K562 (cell line): ENCODE measurements around the gene CYSRT1. TPM values are rescaled to one million over a fixed set of nuclear protein-coding genes. Genes with fewer than 3 reads are reported as not detected.

Experiments used
- ATAC-seq: fragments of 200-7000 bp; cut with Tn5 transposase; 3 replicates; pipeline ENCODE4 v1.9.1; 2020; ENCODE audit warnings: moderate library complexity
- BruUV-seq: library from RNA; stranded (reverse); fragments of 400-500 nt; replicated peaks from 2 replicates; lab custom pipeline; 2021; lab: Mats Ljungman, UMichigan
- CTCF ChIA-PET: fragments of 300-600 bp; formaldehyde crosslinking; extraction: SDS; loops from one replicate; lab custom pipeline; 2021; ENCODE audit warnings: low intra/inter-chr PET ratio; lab: Yijun Ruan, JAX
- POLR2A ChIA-PET: fragments of 300-600, 350-650 bp; sonication (Branson Sonifier 250); formaldehyde crosslinking; extraction: SDS; loops from one replicate; lab custom pipeline; 2021; ENCODE audit warnings: antibody characterized with exemption, inconsistent platforms; lab: Yijun Ruan, JAX
- DNase-seq, 4 experiments: peaks; one replicate each; pipeline versions ENCODE4 v3.0.0 to v3.0.0-alpha.2; 2011 to 2018; ENCODE audit warnings: low spot score in 3 of 4, mixed read lengths in 3 of 4; ENCODE audit errors: extremely low read depth in 1 of 4
- FAIRE-seq: peaks from 2 replicates; lab custom pipeline; 2011; peaks lifted over from hg19 to GRCh38; lab: Jason Lieb, UNC
- H2AFZ ChIP-seq: 2 replicates; pipeline ENCODE4 v1.6.0; 2011; ENCODE audit warnings: low read depth, low read length, control low read depth, inconsistent platforms
- H3K27ac ChIP-seq: fragments of 200-600 bp; 3 replicates; pipeline ENCODE4 v1.8.0; 2011; ENCODE audit warnings: low read depth, mild to moderate bottlenecking, control low read depth, inconsistent platforms, low read length, moderate library complexity, mixed read lengths; ENCODE audit errors: extremely low read depth
- H3K27me3 ChIP-seq, 2 experiments: fragments of 300-600 bp in 1 of 2; 2 replicates in 1 of 2; 3 replicates in 1 of 2; pipeline versions ENCODE4 v1.6.0 to v1.8.0; 2011; ENCODE audit warnings: inconsistent platforms in 2 of 2, low read length in 2 of 2, mild to moderate bottlenecking in 1 of 2, mixed read lengths in 1 of 2, moderate library complexity in 1 of 2; ENCODE audit not compliant: control insufficient read depth in 2 of 2, insufficient read depth in 2 of 2
- H3K36me3 ChIP-seq: fragments of 300-600 bp; 3 replicates; pipeline ENCODE4 v1.8.0; 2011; ENCODE audit warnings: mild to moderate bottlenecking, low read length, inconsistent platforms; ENCODE audit not compliant: control insufficient read depth, insufficient read depth
- H3K4me1 ChIP-seq, 2 experiments: fragments of 200-600 bp in 1 of 2; replicated peaks in 1 of 2; 2 replicates in 1 of 2; 3 replicates in 1 of 2; pipeline versions ENCODE4 v1.5.1 to v1.8.0; 2011; ENCODE audit warnings: inconsistent platforms in 2 of 2, low read length in 2 of 2, mild to moderate bottlenecking in 1 of 2, mixed read lengths in 1 of 2, moderate library complexity in 1 of 2; ENCODE audit not compliant: control insufficient read depth in 2 of 2, insufficient read depth in 2 of 2
- H3K4me2 ChIP-seq: 2 replicates; pipeline ENCODE4 v1.6.1; 2011; ENCODE audit warnings: low read length, control low read depth, inconsistent platforms, mixed read lengths; ENCODE audit not compliant: insufficient read depth
- H3K4me3 ChIP-seq: fragments of 200-600 bp; sonication (generic), shearing (Covaris generic); 2 replicates; pipeline ENCODE4 v1.5.1; 2016; ENCODE audit warnings: control low read depth, inconsistent platforms
- H3K79me2 ChIP-seq: fragments of 200-600 bp; 3 replicates; pipeline ENCODE4 v1.8.0; 2011; ENCODE audit warnings: low read length, inconsistent platforms; ENCODE audit not compliant: control insufficient read depth, insufficient read depth
- H3K9ac ChIP-seq, 2 experiments: 2 replicates each; pipeline versions ENCODE4 v1.6.0 to v1.6.1; 2011; ENCODE audit warnings: low read depth in 2 of 2, low read length in 2 of 2, control low read depth in 1 of 2, inconsistent platforms in 1 of 2, mild to moderate bottlenecking in 1 of 2, mixed read lengths in 1 of 2; ENCODE audit not compliant: insufficient read depth in 1 of 2
- H3K9me1 ChIP-seq: one replicate; pipeline ENCODE4 v1.6.0; 2011; ENCODE audit warnings: inconsistent platforms, mild to moderate bottlenecking, low read length, moderate library complexity; ENCODE audit not compliant: control insufficient read depth, insufficient read depth
- H3K9me3 ChIP-seq: replicated peaks from 2 replicates; pipeline ENCODE4 v1.5.1; 2011; ENCODE audit warnings: low read depth, low read length, inconsistent platforms; ENCODE audit not compliant: control insufficient read depth, insufficient read depth
- H4K20me1 ChIP-seq: replicated peaks from 2 replicates; pipeline ENCODE4 v1.6.1; 2011; ENCODE audit warnings: low read length, inconsistent platforms, mixed read lengths; ENCODE audit not compliant: control insufficient read depth, insufficient read depth
- CBFB ChIP-seq: sonication (generic); formaldehyde crosslinking; IDR thresholded peaks from 2 replicates; pipeline ENCODE4 v1.4.0; 2020; ENCODE audit warnings: mild to moderate bottlenecking, missing genetic modification reagents
- MAX ChIP-seq: sonication (generic); formaldehyde crosslinking; IDR thresholded peaks from 2 replicates; pipeline ENCODE4 v1.9.0; 2022; ENCODE audit warnings: mild to moderate bottlenecking, missing genetic modification reagents
- MECOM ChIP-seq: fragments of 250-450 bp; sonication (Bioruptor Pico); IDR thresholded peaks from 2 replicates; pipeline ENCODE4 v1.8.0; 2022; ENCODE audit warnings: inconsistent platforms
- SIN3A ChIP-seq, 2 experiments: fragments of 150-350 bp in 1 of 2; IDR thresholded peaks; 2 replicates each; pipeline ENCODE4 v1.6.1; 2011 to 2016; ENCODE audit warnings: borderline replicate concordance in 2 of 2, low read depth in 2 of 2, low read length in 2 of 2, mild to moderate bottlenecking in 2 of 2, moderate library complexity in 2 of 2; ENCODE audit not compliant: control insufficient read depth in 1 of 2
- ZBTB33 ChIP-seq: sonication (generic); formaldehyde crosslinking; IDR thresholded peaks from 2 replicates; pipeline ENCODE4 v1.8.1; 2023; ENCODE audit warnings: mild to moderate bottlenecking, missing genetic modification reagents
- ZBTB7A ChIP-seq: IDR thresholded peaks from 2 replicates; pipeline ENCODE4 v1.6.1; 2011; ENCODE audit warnings: low read depth, mild to moderate bottlenecking, low read length, moderate library complexity, borderline replicate concordance; ENCODE audit not compliant: control insufficient read depth
- ZNF280B ChIP-seq: fragments of 250-450 bp; sonication (Bioruptor Pico); IDR thresholded peaks from 2 replicates; pipeline ENCODE4 v1.5.1; 2021; ENCODE audit warnings: mild to moderate bottlenecking
- WGBS: fragments of 100-300 bp; shearing (Covaris generic); methylation state at CpG from one replicate; pipeline ENCODE4 v1.1.6; 2016; ENCODE audit warnings: low coverage, mixed read lengths; ENCODE audit not compliant: insufficient coverage; ENCODE audit errors: missing lambda C conversion rate; 5-methylcytosine and 5-hydroxymethylcytosine counted together
- in situ Hi-C: fragments of 300-500 bp; cut with MboI; formaldehyde crosslinking; loops from 4 replicates; pipeline ENCODE4 v1.15.0; 2018; ENCODE audit warnings: inconsistent platforms, mixed read lengths
- intact Hi-C: fragments of 100-400 bp; cut with micrococcal nuclease; formaldehyde crosslinking; loops from 2 replicates; pipeline ENCODE4 v1.14.2; 2022
- polyA plus RNA-seq, 8 experiments: library from polyadenylated mRNA; depleted of rRNA in 4 of 8; stranded (reverse) in 5 of 8; unstranded in 3 of 8; fragments of >200 nt; fragmentation: Nextera tagmentation in 2 of 8; fragmentation: Illumina TruSeq in 1 of 8; extraction: Ambion mirVana in 2 of 8; extraction: Trizol in 1 of 8; gene quantifications; 2 replicates each; pipeline versions ENCODE4 v1.2.1 to v1.2.3, GENCODE V29; 2011 to 2014; ENCODE audit warnings: inconsistent platforms in 1 of 8, missing spikeins in 1 of 8
- total RNA-seq, 7 experiments: library from RNA; depleted of rRNA in 6 of 7; stranded (reverse); fragments of >200 nt in 6 of 7; fragmentation: Illumina TruSeq in 2 of 7; extraction: Trizol in 2 of 7; gene quantifications; 2 replicates each; pipeline versions ENCODE4 v1.2.1 to v1.2.3, GENCODE V29; 2011 to 2021; ENCODE audit warnings: low replicate concordance in 1 of 7
- TF ChIP-seq, protein P1 (sequence below), 2 experiments: IDR thresholded peaks; 2 replicates each; pipeline ENCODE4 v1.6.1; 2012; ENCODE audit warnings: improper control_type of control experiment in 2 of 2, low read depth in 2 of 2, low read length in 2 of 2, borderline replicate concordance in 1 of 2

Gene CYSRT1
- total and polyA plus RNA-seq, 9 of the 15 experiments (the other 6 are each of a cell fraction or from before 2014, with no cell fraction given): 0.04 to 1.4 (median 0.42) TPM; not detected in 3

GRCh38 chr9:137198051-137198901 lies 26.7 kb upstream of the CYSRT1 start:
- TF ChIP-seq SIN3A (IDR thresholded peaks at IDR 0.05; ENCODE audit: borderline replicate concordance in 2 of 2, control insufficient read depth in 1 of 2, low read depth in 2 of 2, low read length in 2 of 2) (0 out of 4 replicates have a peak, but pooled peaks of 1 of the 2 experiments have one; percentile 18), MECOM (CRISPR knock-in tag) (no peak), ZBTB7A (peak; percentile 22; the same call in 1 of the 2 replicates), ZBTB33 (CRISPR knock-in tag) (peak; percentile 91), CBFB (CRISPR knock-in tag) (0 out of 2 replicates have a peak, but pooled peaks have one; percentile 24), MAX (CRISPR knock-in tag) (peak; percentile 38; the same call in 1 of the 2 replicates), ZNF280B (CRISPR knock-in tag) (no peak)
- TF ChIP-seq, protein P1, sequence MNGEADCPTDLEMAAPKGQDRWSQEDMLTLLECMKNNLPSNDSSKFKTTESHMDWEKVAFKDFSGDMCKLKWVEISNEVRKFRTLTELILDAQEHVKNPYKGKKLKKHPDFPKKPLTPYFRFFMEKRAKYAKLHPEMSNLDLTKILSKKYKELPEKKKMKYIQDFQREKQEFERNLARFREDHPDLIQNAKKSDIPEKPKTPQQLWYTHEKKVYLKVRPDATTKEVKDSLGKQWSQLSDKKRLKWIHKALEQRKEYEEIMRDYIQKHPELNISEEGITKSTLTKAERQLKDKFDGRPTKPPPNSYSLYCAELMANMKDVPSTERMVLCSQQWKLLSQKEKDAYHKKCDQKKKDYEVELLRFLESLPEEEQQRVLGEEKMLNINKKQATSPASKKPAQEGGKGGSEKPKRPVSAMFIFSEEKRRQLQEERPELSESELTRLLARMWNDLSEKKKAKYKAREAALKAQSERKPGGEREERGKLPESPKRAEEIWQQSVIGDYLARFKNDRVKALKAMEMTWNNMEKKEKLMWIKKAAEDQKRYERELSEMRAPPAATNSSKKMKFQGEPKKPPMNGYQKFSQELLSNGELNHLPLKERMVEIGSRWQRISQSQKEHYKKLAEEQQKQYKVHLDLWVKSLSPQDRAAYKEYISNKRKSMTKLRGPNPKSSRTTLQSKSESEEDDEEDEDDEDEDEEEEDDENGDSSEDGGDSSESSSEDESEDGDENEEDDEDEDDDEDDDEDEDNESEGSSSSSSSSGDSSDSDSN (IDR thresholded peaks at IDR 0.05; ENCODE audit: borderline replicate concordance in 1 of 2, low read depth in 2 of 2, low read length in 2 of 2): 0 out of 4 replicates have a peak, but pooled peaks of 1 of the 2 experiments have one; percentile 8
- Histone ChIP-seq H3K79me2 (peaks cover 61% of the 10 kb centered on the region), H3K9me1 (no peaks in the 10 kb centered on the region), H3K4me2 (peak overlapping the region; percentile 44; the same call in 1 of the 2 replicates), H3K27me3 (no peaks in the 10 kb centered on the region), H2AFZ (no peak overlapping the region), H3K4me3 (peak overlapping the region; percentile 37; the same call in 1 of the 2 replicates), H3K9me3 (no peaks in the 10 kb centered on the region), H3K9ac (peak overlapping the region in 1 of 2 experiments; percentile 89; a peak in 2 of 4 replicates), H3K36me3 (peaks cover 8% of the 10 kb centered on the region; the same call in 2 of the 3 replicates), H3K4me1 (peaks cover 22 to 91% of the 10 kb centered on the region in 2 experiments), H4K20me1 (peaks cover 5% of the 10 kb centered on the region), H3K27ac (no peak overlapping the region)
- FAIRE-seq: no peak
- intact Hi-C loops (no loop called here), in situ Hi-C loops (no loop called here)
- no peak for ATAC-seq
- DNase-seq: no peak
- WGBS: 75% methylated on average over 15 of the region's 19 CpGs
- no TSS peak for BruUV-seq
- POLR2A ChIA-PET: interaction anchor here (0.6 to 3.2 kb wide), 5 partner anchors 9 to 393 kb away, joined by 3 to 26 read pairs (median 4); partner anchors contain the start of genes ANAPC2, NELFB and SSNA1
- CTCF ChIA-PET: no interaction called here
